ENCODE results near the gene DIABLO.

GRCh38 chr12:122185079-122185478, 40.8 kb downstream of the DIABLO start:
- TF ChIP-seq CTCF (IDR thresholded peaks at IDR 0.05; ENCODE audit: insufficient read depth, low read length, poor library complexity, severe bottlenecking) = no peak
- no peak for TF ChIP-seq EZH2phosphoT487 (conservative IDR thresholded peaks at IDR 0.05; ENCODE audit: low read length)
